CD14-positive monocyte (primary cell): ENCODE results near the gene APIP. TPM values are rescaled to one million over a fixed set of nuclear protein-coding genes. Genes with fewer than 3 reads are reported as not detected.

ENCODE experiments used
- DNase-seq, 3 donors: peaks; one replicate each; pipeline ENCODE4 v3.0.0-alpha.2; 2011 to 2022
- H2AFZ ChIP-seq: 2 replicates; pipeline ENCODE4 v1.6.0; 2012; ENCODE audit warnings: mild to moderate bottlenecking, low read depth, low read length, inconsistent platforms; ENCODE audit not compliant: insufficient read depth, poor library complexity, severe bottlenecking
- H3K27ac ChIP-seq, 2 donors: 1 replicate in 1 of 2; 2 replicates in 1 of 2; pipeline ENCODE4 v1.5.1; 2012 to 2013; ENCODE audit warnings: low read length in 2 of 2, control low read depth in 1 of 2, inconsistent platforms in 1 of 2, low read depth in 1 of 2, mild to moderate bottlenecking in 1 of 2
- H3K27me3 ChIP-seq, 2 donors: one replicate each; pipeline versions ENCODE4 v1.6.0 to v1.6.1; 2011 to 2013; ENCODE audit warnings: low read length in 2 of 2; ENCODE audit not compliant: control insufficient read depth in 2 of 2, insufficient read depth in 2 of 2
- H3K36me3 ChIP-seq, 2 donors: replicated peaks in 1 of 2; 1 replicate in 1 of 2; 2 replicates in 1 of 2; pipeline versions ENCODE4 v1.5.1 to v1.6.1; 2012 to 2013; ENCODE audit warnings: low read length in 2 of 2, control low read depth in 1 of 2, inconsistent platforms in 1 of 2, mild to moderate bottlenecking in 1 of 2; ENCODE audit not compliant: insufficient read depth in 2 of 2, control insufficient read depth in 1 of 2
- H3K4me1 ChIP-seq, 2 donors: 1 replicate in 1 of 2; 2 replicates in 1 of 2; pipeline versions ENCODE4 v1.5.1 to v1.6.1; 2012 to 2013; ENCODE audit warnings: low read length in 2 of 2, control low read depth in 1 of 2, inconsistent platforms in 1 of 2, mild to moderate bottlenecking in 1 of 2, moderate library complexity in 1 of 2; ENCODE audit not compliant: insufficient read depth in 2 of 2, control insufficient read depth in 1 of 2
- H3K4me2 ChIP-seq: replicated peaks from 2 replicates; pipeline ENCODE3; 2012; ENCODE audit warnings: low read length, moderate library complexity, mild to moderate bottlenecking; ENCODE audit not compliant: poor library complexity, severe bottlenecking; ENCODE audit errors: extremely low read depth
- H3K4me3 ChIP-seq, 3 experiments: fragments of 200-600 bp in 1 of 3; sonication (generic) in 1 of 3; replicated peaks in 1 of 3; 1 replicate in 2 of 3; 2 replicates in 1 of 3; pipeline ENCODE4 v1.5.1; 2011 to 2013; ENCODE audit warnings: low read length in 3 of 3, mild to moderate bottlenecking in 3 of 3, control low read depth in 2 of 3, low read depth in 2 of 3, inconsistent platforms in 1 of 3, moderate library complexity in 1 of 3
- H3K79me2 ChIP-seq: 2 replicates; pipeline ENCODE4 v1.6.0; 2012; ENCODE audit warnings: mild to moderate bottlenecking, control low read depth, inconsistent platforms, low read length, moderate library complexity; ENCODE audit not compliant: insufficient read depth
- H3K9ac ChIP-seq: 2 replicates; pipeline ENCODE4 v1.6.0; 2017; ENCODE audit warnings: low read length, mild to moderate bottlenecking; ENCODE audit not compliant: insufficient read depth, poor library complexity, severe bottlenecking
- H3K9me3 ChIP-seq, 2 donors: replicated peaks in 1 of 2; 1 replicate in 1 of 2; 2 replicates in 1 of 2; pipeline versions ENCODE4 v1.5.1 to v1.6.1; 2012 to 2013; ENCODE audit warnings: low read length in 2 of 2, control low read depth in 1 of 2; ENCODE audit not compliant: control insufficient read depth in 1 of 2, insufficient read depth in 1 of 2
- H4K20me1 ChIP-seq: 2 replicates; pipeline ENCODE4 v1.6.0; 2012; ENCODE audit warnings: mild to moderate bottlenecking, low read length, control low read depth, moderate library complexity; ENCODE audit not compliant: insufficient read depth
- H3K27ac Mint-ChIP-seq, 7 donors: one replicate each; pipeline ENCODE4 v1.8.0; 2020; ENCODE audit warnings: mild to moderate bottlenecking in 7 of 7, mixed read lengths in 7 of 7, moderate library complexity in 6 of 7, inconsistent platforms in 2 of 7
- H3K27me3 Mint-ChIP-seq, 3 donors: one replicate each; pipeline ENCODE4 v1.8.0; 2021 to 2022; ENCODE audit warnings: low read depth in 3 of 3, mild to moderate bottlenecking in 3 of 3, mixed read lengths in 3 of 3, moderate library complexity in 3 of 3, inconsistent platforms in 1 of 3
- H3K36me3 Mint-ChIP-seq, 2 donors: one replicate each; pipeline ENCODE4 v1.8.0; 2020; ENCODE audit warnings: mixed read lengths in 2 of 2, inconsistent platforms in 1 of 2, mild to moderate bottlenecking in 1 of 2
- H3K4me1 Mint-ChIP-seq: one replicate; pipeline ENCODE4 v1.8.0; 2020; ENCODE audit warnings: mild to moderate bottlenecking, mixed read lengths
- H3K4me3 Mint-ChIP-seq, 2 donors: one replicate each; pipeline ENCODE4 v1.8.0; 2020; ENCODE audit warnings: mild to moderate bottlenecking in 2 of 2, mixed read lengths in 2 of 2, moderate library complexity in 1 of 2
- H3K9me3 Mint-ChIP-seq, 7 donors: one replicate each; pipeline ENCODE4 v1.8.0; 2020 to 2022; ENCODE audit warnings: mixed read lengths in 7 of 7, mild to moderate bottlenecking in 6 of 7, moderate library complexity in 6 of 7, inconsistent platforms in 2 of 7
- whole genome bisulfite sequencing: methylation state at CpG from one replicate; pipeline ENCODE4 v1.1.5; 2013; ENCODE audit warnings: missing lambda C conversion rate; ENCODE audit not compliant: insufficient coverage; 5-methylcytosine and 5-hydroxymethylcytosine counted together
- intact Hi-C, 2 donors: fragments of 100-400 bp; cut with micrococcal nuclease; formaldehyde crosslinking; loops; one replicate each; pipeline versions ENCODE4 v1.15.0 to v1.15.1; 2023
- polyA plus RNA-seq, 3 donors: library from polyadenylated mRNA; depleted of rRNA in 1 of 3; unstranded in 2 of 3; stranded (reverse) in 1 of 3; fragments of 300-500 nt in 2 of 3; fragments of >200 nt in 1 of 3; fragmentation: Illumina TruSeq in 2 of 3; gene quantifications; 1 replicate in 2 of 3; 2 replicates in 1 of 3; pipeline ENCODE4 v1.2.3, GENCODE V29; 2012 to 2021
- TF ChIP-seq, protein P1 (sequence below): fragments of 200-600 bp; IDR thresholded peaks from one replicate; pipeline ENCODE4 v1.8.0; 2022; ENCODE audit warnings: antibody characterized with exemption, mild to moderate bottlenecking

Gene APIP
- polyA plus RNA-seq, 3 donors: 16.3 to 25.4 (median 22.9) TPM

DNA sequence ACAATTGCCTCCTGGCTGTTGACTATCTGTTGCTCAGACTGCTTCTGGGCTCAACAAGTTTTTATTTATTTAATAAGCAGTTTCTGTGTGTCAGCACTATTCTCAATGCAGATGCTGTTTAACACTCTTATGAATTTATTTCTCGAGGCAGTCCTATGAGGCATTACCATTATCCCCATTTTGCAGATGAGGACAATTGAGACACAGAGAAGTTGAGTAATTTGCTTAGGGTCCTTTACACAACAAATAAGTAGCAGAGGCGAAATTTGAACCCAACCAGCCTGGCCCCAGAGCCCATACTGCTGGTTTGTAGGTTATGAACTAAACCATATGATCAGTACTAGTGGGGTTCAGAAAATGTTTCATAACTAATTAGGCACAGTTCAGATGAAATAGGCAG, 58.7 kb downstream of the APIP start:
- no peak for DNase-seq
- no peaks in the 10 kb centered on the region for H3K36me3 Mint-ChIP-seq
- TF ChIP-seq, protein P1, sequence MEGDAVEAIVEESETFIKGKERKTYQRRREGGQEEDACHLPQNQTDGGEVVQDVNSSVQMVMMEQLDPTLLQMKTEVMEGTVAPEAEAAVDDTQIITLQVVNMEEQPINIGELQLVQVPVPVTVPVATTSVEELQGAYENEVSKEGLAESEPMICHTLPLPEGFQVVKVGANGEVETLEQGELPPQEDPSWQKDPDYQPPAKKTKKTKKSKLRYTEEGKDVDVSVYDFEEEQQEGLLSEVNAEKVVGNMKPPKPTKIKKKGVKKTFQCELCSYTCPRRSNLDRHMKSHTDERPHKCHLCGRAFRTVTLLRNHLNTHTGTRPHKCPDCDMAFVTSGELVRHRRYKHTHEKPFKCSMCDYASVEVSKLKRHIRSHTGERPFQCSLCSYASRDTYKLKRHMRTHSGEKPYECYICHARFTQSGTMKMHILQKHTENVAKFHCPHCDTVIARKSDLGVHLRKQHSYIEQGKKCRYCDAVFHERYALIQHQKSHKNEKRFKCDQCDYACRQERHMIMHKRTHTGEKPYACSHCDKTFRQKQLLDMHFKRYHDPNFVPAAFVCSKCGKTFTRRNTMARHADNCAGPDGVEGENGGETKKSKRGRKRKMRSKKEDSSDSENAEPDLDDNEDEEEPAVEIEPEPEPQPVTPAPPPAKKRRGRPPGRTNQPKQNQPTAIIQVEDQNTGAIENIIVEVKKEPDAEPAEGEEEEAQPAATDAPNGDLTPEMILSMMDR: no peak
- H3K4me1 Mint-ChIP-seq: no peaks in the 10 kb centered on the region
- Histone ChIP-seq H3K79me2 (no peaks in the 10 kb centered on the region), H2AFZ (no peak overlapping the region), H4K20me1 (no peaks in the 10 kb centered on the region), H3K9me3 (no peaks in the 10 kb centered on the region), H3K36me3 (no peaks in the 10 kb centered on the region), H3K4me3 (no peak overlapping the region), H3K4me1 (no peaks in the 10 kb centered on the region), H3K4me2 (no peak overlapping the region), H3K9ac (no peak overlapping the region), H3K27me3 (no peaks in the 10 kb centered on the region), H3K27ac (no peak overlapping the region)
- H3K27ac Mint-ChIP-seq: no peak overlapping the region
- peaks cover 0 to 3% (median 0%) of the 10 kb centered on the region in 7 donors for H3K9me3 Mint-ChIP-seq
- H3K4me3 Mint-ChIP-seq: no peak overlapping the region
- no CpG with 5 or more reads among the region's 2 CpGs for WGBS
- intact Hi-C loops: no loop called here
- H3K27me3 Mint-ChIP-seq: peaks cover 0 to 3% (median 2%) of the 10 kb centered on the region in 3 donors

DNA sequence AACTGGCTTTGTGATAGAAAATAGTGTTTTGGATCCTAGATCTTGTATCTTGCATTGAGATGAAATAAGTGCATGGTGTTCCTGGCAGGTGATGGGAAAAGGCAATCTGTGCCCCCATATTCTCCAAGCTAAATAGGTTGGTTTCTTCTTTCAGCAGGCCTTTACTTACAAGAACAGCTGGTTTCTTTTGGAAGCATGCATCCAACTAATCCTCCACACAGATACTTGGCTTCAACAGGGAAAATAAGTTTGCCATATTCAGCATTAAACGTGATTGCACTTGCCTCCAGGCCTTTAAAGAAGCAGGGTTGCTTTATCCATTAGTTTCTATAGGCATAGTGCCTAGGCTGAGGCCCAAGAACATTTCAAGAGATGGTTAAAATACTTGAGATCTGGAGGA, 59.9 kb downstream of the APIP start:
- Histone ChIP-seq H4K20me1 (no peaks in the 10 kb centered on the region), H3K79me2 (no peaks in the 10 kb centered on the region), H3K4me1 (no peaks in the 10 kb centered on the region), H3K27ac (no peak overlapping the region), H3K9ac (no peak overlapping the region), H2AFZ (no peak overlapping the region), H3K4me2 (no peak overlapping the region), H3K27me3 (no peaks in the 10 kb centered on the region), H3K9me3 (no peaks in the 10 kb centered on the region), H3K36me3 (no peaks in the 10 kb centered on the region), H3K4me3 (no peak overlapping the region)
- intact Hi-C loops: no loop called here
- no CpG with 5 or more reads among the region's 1 CpG for WGBS
- no peak overlapping the region for H3K4me3 Mint-ChIP-seq
- no peak overlapping the region for H3K27ac Mint-ChIP-seq
- no peaks in the 10 kb centered on the region for H3K36me3 Mint-ChIP-seq
- no peak for DNase-seq
- TF ChIP-seq, protein P1: no peak
- H3K4me1 Mint-ChIP-seq: no peaks in the 10 kb centered on the region
- H3K9me3 Mint-ChIP-seq: peaks cover 0 to 9% (median 3%) of the 10 kb centered on the region in 7 donors
- peaks cover 0 to 3% (median 2%) of the 10 kb centered on the region in 3 donors for H3K27me3 Mint-ChIP-seq
